ENCODE data around the gene KSR1.

DNA sequence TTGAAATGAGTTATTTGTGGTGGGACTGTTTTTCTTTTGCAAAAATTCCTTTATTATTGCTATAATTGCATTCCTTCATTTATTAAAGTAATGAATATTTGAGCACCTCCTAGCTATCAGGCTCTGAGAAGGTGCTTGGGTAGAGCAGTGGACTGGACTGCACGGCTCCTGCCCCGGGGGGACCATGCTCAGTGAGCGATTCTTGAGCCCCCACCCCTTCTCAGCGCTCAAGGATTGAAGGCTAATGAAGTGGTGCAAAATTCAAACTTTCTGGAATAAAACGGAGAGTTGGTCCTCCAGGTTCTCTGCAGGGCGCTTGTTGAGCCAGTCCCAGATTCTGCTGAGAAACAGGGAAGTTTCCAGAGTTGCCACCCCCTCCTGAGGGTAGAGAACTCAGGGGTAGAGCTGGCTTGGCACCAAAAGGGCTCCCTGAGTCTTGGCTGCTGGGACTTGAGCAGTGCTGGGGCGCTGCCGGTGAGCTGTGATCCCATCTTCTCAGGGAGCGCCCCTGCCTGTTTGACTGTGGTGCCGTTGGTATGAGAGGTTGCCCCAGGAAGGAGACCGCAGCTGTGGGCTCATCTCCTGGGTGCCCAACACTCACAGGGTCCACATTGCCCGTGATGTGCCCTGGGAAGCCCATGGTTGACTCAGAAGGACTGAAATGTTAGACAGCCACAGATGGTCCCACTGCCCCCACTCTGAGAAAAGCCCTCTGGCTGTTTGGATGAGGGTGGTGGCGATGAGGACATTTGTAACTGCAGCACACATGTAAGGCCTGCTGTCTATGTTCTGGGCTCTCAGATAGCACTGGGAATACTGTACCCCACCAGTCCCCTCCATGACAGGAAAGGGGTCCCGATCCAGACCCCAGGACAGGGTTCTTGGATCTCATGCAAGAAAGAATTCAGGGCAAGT lies 20.0 kb downstream of the KSR1 start:
- no peak for TF ChIP-seq NFRKB (IDR thresholded peaks at IDR 0.05)
- no peak for TF ChIP-seq FOXM1 (IDR thresholded peaks at IDR 0.05; ENCODE audit: borderline replicate concordance)
- TF ChIP-seq SP1 (IDR thresholded peaks at IDR 0.05), result no peak
- no peak for TF ChIP-seq ZNF384 (IDR thresholded peaks at IDR 0.05)
- TF ChIP-seq SUZ12 (IDR thresholded peaks at IDR 0.05), result no peak
- no peak for TF ChIP-seq BHLHE40 (IDR thresholded peaks at IDR 0.05; ENCODE audit: borderline replicate concordance)
- no peak for TF ChIP-seq ARNT (IDR thresholded peaks at IDR 0.05)
- TF ChIP-seq CTBP1 (IDR thresholded peaks at IDR 0.05; ENCODE audit: borderline replicate concordance), result no peak
